ENCODE measurements around the gene CH25H.

DNA sequence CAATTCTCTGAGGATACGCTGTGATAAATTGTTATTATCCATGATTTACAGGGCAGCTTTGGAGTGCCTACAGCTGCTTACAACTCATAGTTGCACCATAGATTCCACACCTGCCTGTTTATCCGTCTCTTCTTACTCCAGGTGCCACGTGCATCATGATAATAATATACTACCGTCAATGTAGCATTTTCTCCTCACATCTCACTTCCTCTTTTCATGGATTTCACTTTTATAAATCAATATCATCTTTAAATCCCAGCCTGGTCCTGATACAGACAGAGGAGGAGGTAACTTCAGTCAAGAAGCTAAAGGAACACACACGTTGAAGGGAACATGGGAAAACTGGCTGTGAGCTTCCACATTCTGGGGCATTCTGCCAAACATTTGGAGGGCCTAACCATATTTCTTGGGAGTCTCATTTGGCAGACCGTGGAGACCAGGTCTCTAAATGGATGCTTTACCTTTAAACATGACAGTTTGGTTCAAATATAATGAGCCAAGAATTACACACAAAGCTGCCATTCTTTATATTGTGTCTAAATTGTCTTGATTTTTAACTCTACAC, 2.4 kb downstream of the CH25H start:
- no peak for TF ChIP-seq POLR2A (IDR thresholded peaks at IDR 0.05; ENCODE audit: low read depth, low read length)
- TF ChIP-seq, protein P1, sequence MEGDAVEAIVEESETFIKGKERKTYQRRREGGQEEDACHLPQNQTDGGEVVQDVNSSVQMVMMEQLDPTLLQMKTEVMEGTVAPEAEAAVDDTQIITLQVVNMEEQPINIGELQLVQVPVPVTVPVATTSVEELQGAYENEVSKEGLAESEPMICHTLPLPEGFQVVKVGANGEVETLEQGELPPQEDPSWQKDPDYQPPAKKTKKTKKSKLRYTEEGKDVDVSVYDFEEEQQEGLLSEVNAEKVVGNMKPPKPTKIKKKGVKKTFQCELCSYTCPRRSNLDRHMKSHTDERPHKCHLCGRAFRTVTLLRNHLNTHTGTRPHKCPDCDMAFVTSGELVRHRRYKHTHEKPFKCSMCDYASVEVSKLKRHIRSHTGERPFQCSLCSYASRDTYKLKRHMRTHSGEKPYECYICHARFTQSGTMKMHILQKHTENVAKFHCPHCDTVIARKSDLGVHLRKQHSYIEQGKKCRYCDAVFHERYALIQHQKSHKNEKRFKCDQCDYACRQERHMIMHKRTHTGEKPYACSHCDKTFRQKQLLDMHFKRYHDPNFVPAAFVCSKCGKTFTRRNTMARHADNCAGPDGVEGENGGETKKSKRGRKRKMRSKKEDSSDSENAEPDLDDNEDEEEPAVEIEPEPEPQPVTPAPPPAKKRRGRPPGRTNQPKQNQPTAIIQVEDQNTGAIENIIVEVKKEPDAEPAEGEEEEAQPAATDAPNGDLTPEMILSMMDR (IDR thresholded peaks at IDR 0.05 in 2 of 3, conservative IDR thresholded peaks at IDR 0.05 in 1 of 3; ENCODE audit: control insufficient read depth in 2 of 3, extremely low read depth in 1 of 3, insufficient read depth in 1 of 3, low read depth in 3 of 3, low read length in 3 of 3) = no peak
- no peak for TF ChIP-seq BACH1 (IDR thresholded peaks at IDR 0.05; ENCODE audit: borderline replicate concordance)
- TF ChIP-seq POLR2AphosphoS5 (IDR thresholded peaks at IDR 0.05; ENCODE audit: low read length) = no peak
- no peak for TF ChIP-seq BCL11A (IDR thresholded peaks at IDR 0.05; ENCODE audit: low read depth, low read length)
- TF ChIP-seq ZNF274 (IDR thresholded peaks at IDR 0.05; ENCODE audit: insufficient read depth, insufficient read length) = no peak
- TF ChIP-seq CBX3 (IDR thresholded peaks at IDR 0.05; ENCODE audit: borderline replicate concordance, low read depth) = no peak
- TF ChIP-seq, protein P2, sequence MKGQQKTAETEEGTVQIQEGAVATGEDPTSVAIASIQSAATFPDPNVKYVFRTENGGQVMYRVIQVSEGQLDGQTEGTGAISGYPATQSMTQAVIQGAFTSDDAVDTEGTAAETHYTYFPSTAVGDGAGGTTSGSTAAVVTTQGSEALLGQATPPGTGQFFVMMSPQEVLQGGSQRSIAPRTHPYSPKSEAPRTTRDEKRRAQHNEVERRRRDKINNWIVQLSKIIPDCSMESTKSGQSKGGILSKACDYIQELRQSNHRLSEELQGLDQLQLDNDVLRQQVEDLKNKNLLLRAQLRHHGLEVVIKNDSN (IDR thresholded peaks at IDR 0.05; ENCODE audit: borderline replicate concordance, extremely low read length, insufficient read depth, low read depth, low read length) = no peak
- TF ChIP-seq TARDBP (IDR thresholded peaks at IDR 0.05; ENCODE audit: borderline replicate concordance) = no peak
